22Rv1 (cell line): ENCODE results near the gene PATE2.

ENCODE experiments used
- CTCF ChIP-seq: fragments of 450-650 bp; IDR thresholded peaks from 2 replicates; pipeline ENCODE4 v1.5.1; 2017; ENCODE audit warnings: mild to moderate bottlenecking
- ZFX ChIP-seq: fragments of 450-650 bp; IDR thresholded peaks from 2 replicates; pipeline ENCODE4 v1.6.1; 2017; ENCODE audit warnings: antibody characterized with exemption, borderline replicate concordance

GRCh38 chr11:125787827-125788226 is 9.2 kb upstream of the PATE2 start, which contains the start of gene PATE3:
- TF ChIP-seq CTCF (no peak), ZFX (no peak)
